Measurements from ENCODE around the gene PRKCQ.

PRKCQ gene

GRCh38 chr10:6578251-6578771, 1.8 kb downstream of the PRKCQ start:
- Histone ChIP-seq H3K4me3 (ENCODE audit: low read depth in 1 of 5, low read length in 5 of 5) (peak overlapping the region in 1 of 5 donors; percentile 7), H3K27ac (ENCODE audit: low read depth, low read length) (no peak overlapping the region)

GRCh38 chr10:6576326-6576725, 3.8 kb downstream of the PRKCQ start:
- no peaks in the 10 kb centered on the region for H3K9me3 ChIP-seq (ENCODE audit: control insufficient read depth in 5 of 5, low read length in 5 of 5)
- no peak overlapping the region for H3K4me3 ChIP-seq (ENCODE audit: low read depth in 1 of 5, low read length in 5 of 5)
- peaks cover 6 to 18% (median 13%) of the 10 kb centered on the region in 5 donors for H3K27me3 ChIP-seq (ENCODE audit: control insufficient read depth in 5 of 5, insufficient read depth in 4 of 5, low read length in 5 of 5)
- no peak overlapping the region for H3K9ac ChIP-seq (ENCODE audit: low read length in 5 of 5)
- no peaks in the 10 kb centered on the region for H3K36me3 ChIP-seq (ENCODE audit: control insufficient read depth in 5 of 5, insufficient read depth in 5 of 5, low read length in 5 of 5)
- H3K27ac ChIP-seq (ENCODE audit: low read depth, low read length): no peak overlapping the region
- H3K4me1 ChIP-seq (ENCODE audit: control insufficient read depth in 5 of 5, insufficient read depth in 5 of 5, low read length in 5 of 5): peaks cover 0 to 12% (median 8%) of the 10 kb centered on the region in 5 donors

More at GRCh38 chr10:6578251-6578771, 1.8 kb downstream of the PRKCQ start:
- peaks cover 0 to 12% (median 8%) of the 10 kb centered on the region in 5 donors for H3K4me1 ChIP-seq (ENCODE audit: control insufficient read depth in 5 of 5, insufficient read depth in 5 of 5, low read length in 5 of 5)
- no peaks in the 10 kb centered on the region for H3K36me3 ChIP-seq (ENCODE audit: control insufficient read depth in 5 of 5, insufficient read depth in 5 of 5, low read length in 5 of 5)
- no peaks in the 10 kb centered on the region for H3K9me3 ChIP-seq (ENCODE audit: control insufficient read depth in 5 of 5, low read length in 5 of 5)
- H3K27me3 ChIP-seq (ENCODE audit: control insufficient read depth in 5 of 5, insufficient read depth in 4 of 5, low read length in 5 of 5): peaks cover 6 to 18% (median 11%) of the 10 kb centered on the region in 5 donors
- no peak overlapping the region for H3K9ac ChIP-seq (ENCODE audit: low read length in 5 of 5)

- Histone ChIP-seq H3K4me1 (ENCODE audit: control insufficient read depth in 5 of 5, insufficient read depth in 5 of 5, low read length in 5 of 5) (peaks cover 0 to 2% (median under 1%) of the 10 kb centered on the region in 5 donors), H3K9ac (ENCODE audit: low read length in 5 of 5) (no peak overlapping the region)
Measured at GRCh38 chr10:6574664-6575176, 5.4 kb downstream of the PRKCQ start.

GRCh38 chr10:6570893-6571292, 9.2 kb downstream of the PRKCQ start:
- H3K27me3 ChIP-seq (ENCODE audit: control insufficient read depth in 5 of 5, insufficient read depth in 4 of 5, low read length in 5 of 5): peaks cover 0 to 8% (median 5%) of the 10 kb centered on the region in 5 donors
- H3K4me1 ChIP-seq (ENCODE audit: control insufficient read depth in 5 of 5, insufficient read depth in 5 of 5, low read length in 5 of 5): peaks cover 0 to 1% (median 0%) of the 10 kb centered on the region in 5 donors
- no peaks in the 10 kb centered on the region for H3K36me3 ChIP-seq (ENCODE audit: control insufficient read depth in 5 of 5, insufficient read depth in 5 of 5, low read length in 5 of 5)
- peaks cover 0 to 2% (median 0%) of the 10 kb centered on the region in 5 donors for H3K9me3 ChIP-seq (ENCODE audit: control insufficient read depth in 5 of 5, low read length in 5 of 5)
- H3K9ac ChIP-seq (ENCODE audit: low read length in 5 of 5): no peak overlapping the region
- H3K4me3 ChIP-seq (ENCODE audit: low read depth in 1 of 5, low read length in 5 of 5): no peak overlapping the region
- no peak overlapping the region for H3K27ac ChIP-seq (ENCODE audit: low read depth, low read length)

More at GRCh38 chr10:6574664-6575176, 5.4 kb downstream of the PRKCQ start:
- no peaks in the 10 kb centered on the region for H3K36me3 ChIP-seq (ENCODE audit: control insufficient read depth in 5 of 5, insufficient read depth in 5 of 5, low read length in 5 of 5)
- H3K27ac ChIP-seq (ENCODE audit: low read depth, low read length): no peak overlapping the region
- H3K9me3 ChIP-seq (ENCODE audit: control insufficient read depth in 5 of 5, low read length in 5 of 5): peaks cover 0 to under 1% (median 0%) of the 10 kb centered on the region in 5 donors
- peaks cover 6 to 21% (median 14%) of the 10 kb centered on the region in 5 donors for H3K27me3 ChIP-seq (ENCODE audit: control insufficient read depth in 5 of 5, insufficient read depth in 4 of 5, low read length in 5 of 5)
- no peak overlapping the region for H3K4me3 ChIP-seq (ENCODE audit: low read depth in 1 of 5, low read length in 5 of 5)

GRCh38 chr10:6569259-6569658, 10.8 kb downstream of the PRKCQ start:
- Histone ChIP-seq H3K4me3 (ENCODE audit: low read depth in 1 of 5, low read length in 5 of 5) (no peak overlapping the region), H3K9ac (ENCODE audit: low read length in 5 of 5) (no peak overlapping the region), H3K27me3 (ENCODE audit: control insufficient read depth in 5 of 5, insufficient read depth in 4 of 5, low read length in 5 of 5) (peaks cover 0 to 8% (median 5%) of the 10 kb centered on the region in 5 donors), H3K9me3 (ENCODE audit: control insufficient read depth in 5 of 5, low read length in 5 of 5) (peaks cover 0 to 2% (median 0%) of the 10 kb centered on the region in 5 donors), H3K27ac (ENCODE audit: low read depth, low read length) (no peak overlapping the region), H3K36me3 (ENCODE audit: control insufficient read depth in 5 of 5, insufficient read depth in 5 of 5, low read length in 5 of 5) (no peaks in the 10 kb centered on the region), H3K4me1 (ENCODE audit: control insufficient read depth in 5 of 5, insufficient read depth in 5 of 5, low read length in 5 of 5) (peaks cover 0 to 6% (median 0%) of the 10 kb centered on the region in 5 donors)

- H3K4me1 ChIP-seq (ENCODE audit: control insufficient read depth in 5 of 5, insufficient read depth in 5 of 5, low read length in 5 of 5): peaks cover 0 to 6% (median 0%) of the 10 kb centered on the region in 5 donors
- peaks cover 0 to 2% (median 0%) of the 10 kb centered on the region in 5 donors for H3K9me3 ChIP-seq (ENCODE audit: control insufficient read depth in 5 of 5, low read length in 5 of 5)
- no peak overlapping the region for H3K9ac ChIP-seq (ENCODE audit: low read length in 5 of 5)
- H3K36me3 ChIP-seq (ENCODE audit: control insufficient read depth in 5 of 5, insufficient read depth in 5 of 5, low read length in 5 of 5): no peaks in the 10 kb centered on the region
- H3K27ac ChIP-seq (ENCODE audit: low read depth, low read length): no peak overlapping the region
- H3K4me3 ChIP-seq (ENCODE audit: low read depth in 1 of 5, low read length in 5 of 5): no peak overlapping the region
- peaks cover 0 to 15% (median 9%) of the 10 kb centered on the region in 5 donors for H3K27me3 ChIP-seq (ENCODE audit: control insufficient read depth in 5 of 5, insufficient read depth in 4 of 5, low read length in 5 of 5)
Measured at GRCh38 chr10:6567884-6568283, 12.2 kb downstream of the PRKCQ start.

- Histone ChIP-seq H3K4me3 (ENCODE audit: low read depth in 1 of 5, low read length in 5 of 5) (no peak overlapping the region), H3K9ac (ENCODE audit: low read length in 5 of 5) (no peak overlapping the region), H3K9me3 (ENCODE audit: control insufficient read depth in 5 of 5, low read length in 5 of 5) (peaks cover 0 to 2% (median 0%) of the 10 kb centered on the region in 5 donors), H3K4me1 (ENCODE audit: control insufficient read depth in 5 of 5, insufficient read depth in 5 of 5, low read length in 5 of 5) (peaks cover 0 to 6% (median 0%) of the 10 kb centered on the region in 5 donors), H3K27ac (ENCODE audit: low read depth, low read length) (no peak overlapping the region), H3K36me3 (ENCODE audit: control insufficient read depth in 5 of 5, insufficient read depth in 5 of 5, low read length in 5 of 5) (no peaks in the 10 kb centered on the region), H3K27me3 (ENCODE audit: control insufficient read depth in 5 of 5, insufficient read depth in 4 of 5, low read length in 5 of 5) (peaks cover 0 to 15% (median 8%) of the 10 kb centered on the region in 5 donors)
Measured at GRCh38 chr10:6567203-6567703, 12.8 kb downstream of the PRKCQ start.

- Histone ChIP-seq H3K9me3 (ENCODE audit: control insufficient read depth in 5 of 5, low read length in 5 of 5) (peaks cover 0 to 2% (median 0%) of the 10 kb centered on the region in 5 donors), H3K36me3 (ENCODE audit: control insufficient read depth in 5 of 5, insufficient read depth in 5 of 5, low read length in 5 of 5) (no peaks in the 10 kb centered on the region), H3K4me1 (ENCODE audit: control insufficient read depth in 5 of 5, insufficient read depth in 5 of 5, low read length in 5 of 5) (peaks cover 0 to 6% (median 0%) of the 10 kb centered on the region in 5 donors), H3K27ac (ENCODE audit: low read depth, low read length) (no peak overlapping the region), H3K4me3 (ENCODE audit: low read depth in 1 of 5, low read length in 5 of 5) (no peak overlapping the region), H3K27me3 (ENCODE audit: control insufficient read depth in 5 of 5, insufficient read depth in 4 of 5, low read length in 5 of 5) (peaks cover 0 to 15% (median 7%) of the 10 kb centered on the region in 5 donors), H3K9ac (ENCODE audit: low read length in 5 of 5) (no peak overlapping the region)
Measured at GRCh38 chr10:6565588-6565987, 14.5 kb downstream of the PRKCQ start.

- H3K9me3 ChIP-seq (ENCODE audit: control insufficient read depth in 5 of 5, low read length in 5 of 5): no peaks in the 10 kb centered on the region
- H3K27ac ChIP-seq (ENCODE audit: low read depth, low read length): no peak overlapping the region
- H3K4me3 ChIP-seq (ENCODE audit: low read depth in 1 of 5, low read length in 5 of 5): no peak overlapping the region
- H3K9ac ChIP-seq (ENCODE audit: low read length in 5 of 5): no peak overlapping the region
- peaks cover 0 to 6% (median 0%) of the 10 kb centered on the region in 5 donors for H3K4me1 ChIP-seq (ENCODE audit: control insufficient read depth in 5 of 5, insufficient read depth in 5 of 5, low read length in 5 of 5)
- peaks cover 0 to 8% (median 7%) of the 10 kb centered on the region in 5 donors for H3K27me3 ChIP-seq (ENCODE audit: control insufficient read depth in 5 of 5, insufficient read depth in 4 of 5, low read length in 5 of 5)
- no peaks in the 10 kb centered on the region for H3K36me3 ChIP-seq (ENCODE audit: control insufficient read depth in 5 of 5, insufficient read depth in 5 of 5, low read length in 5 of 5)
Measured at GRCh38 chr10:6564367-6564766, 15.7 kb downstream of the PRKCQ start.

GRCh38 chr10:6563731-6564130, 16.3 kb downstream of the PRKCQ start:
- Histone ChIP-seq H3K4me1 (ENCODE audit: control insufficient read depth in 5 of 5, insufficient read depth in 5 of 5, low read length in 5 of 5) (peaks cover 0 to 6% (median 0%) of the 10 kb centered on the region in 5 donors), H3K4me3 (ENCODE audit: low read depth in 1 of 5, low read length in 5 of 5) (no peak overlapping the region), H3K27ac (ENCODE audit: low read depth, low read length) (no peak overlapping the region), H3K9ac (ENCODE audit: low read length in 5 of 5) (no peak overlapping the region), H3K36me3 (ENCODE audit: control insufficient read depth in 5 of 5, insufficient read depth in 5 of 5, low read length in 5 of 5) (no peaks in the 10 kb centered on the region), H3K9me3 (ENCODE audit: control insufficient read depth in 5 of 5, low read length in 5 of 5) (no peaks in the 10 kb centered on the region), H3K27me3 (ENCODE audit: control insufficient read depth in 5 of 5, insufficient read depth in 4 of 5, low read length in 5 of 5) (peaks cover 0 to 8% (median 7%) of the 10 kb centered on the region in 5 donors)

Measured in subcutaneous abdominal adipose tissue (tissue), 5 donors.